Right lobe of liver (tissue), 4 donors: ENCODE measurements around the gene ELP6.

ENCODE experiments used
- CTCF ChIP-seq, 4 donors: fragments of 200-600 bp in 3 of 4; fragments of 450-650 bp in 1 of 4; IDR thresholded peaks; one replicate each; pipeline versions ENCODE4 v1.5.1 to v1.8.0; 2016 to 2022; ENCODE audit warnings: antibody characterized with exemption in 4 of 4, mild to moderate bottlenecking in 2 of 4
- POLR2A ChIP-seq: fragments of 450-650 bp; IDR thresholded peaks from one replicate; pipeline ENCODE4 v1.6.1; 2017; ENCODE audit warnings: antibody characterized with exemption, mild to moderate bottlenecking
- donor health status: DM: no; HTN: no; CAD: no.
- donor health status: DM: no; HTN: no; CAD: no.
- donor health status: DM: no; HTN: yes; CAD: no.

GRCh38 chr3:47554335-47554734, 40.8 kb upstream of the ELP6 start:
- no peak for TF ChIP-seq CTCF (IDR thresholded peaks at IDR 0.05)
- TF ChIP-seq POLR2A: no peak
